Kidney (tissue), 14 donors: Measurements from ENCODE around the gene ASAP2. TPM values are rescaled to one million over a fixed set of nuclear protein-coding genes. Genes with fewer than 3 reads are reported as not detected.

Experiments used
- DNase-seq, 5 donors: peaks; one replicate each; pipeline ENCODE4 v3.0.0-alpha.2; 2013 to 2020
- FAIRE-seq: peaks from 2 replicates; lab custom pipeline; 2012; peaks lifted over from hg19 to GRCh38; lab: Jason Lieb, UNC
- H3K27ac ChIP-seq, 2 donors: one replicate each; pipeline ENCODE4 v1.7.0; 2013; ENCODE audit warnings: low read depth in 2 of 2, low read length in 2 of 2, inconsistent platforms in 1 of 2
- H3K27me3 ChIP-seq: one replicate; pipeline ENCODE4 v1.7.1; 2013; ENCODE audit warnings: low read length, inconsistent platforms; ENCODE audit not compliant: control insufficient read depth, insufficient read depth
- H3K36me3 ChIP-seq, 3 donors: one replicate each; pipeline versions ENCODE4 v1.7.0 to v1.7.1; 2013; ENCODE audit warnings: low read length in 3 of 3, control low read depth in 1 of 3, inconsistent platforms in 1 of 3; ENCODE audit not compliant: insufficient read depth in 3 of 3, control insufficient read depth in 2 of 3
- H3K4me1 ChIP-seq, 3 donors: one replicate each; pipeline versions ENCODE4 v1.7.0 to v1.7.1; 2013; ENCODE audit warnings: low read length in 3 of 3, inconsistent platforms in 1 of 3, low read depth in 1 of 3; ENCODE audit not compliant: control insufficient read depth in 2 of 3, insufficient read depth in 2 of 3
- H3K4me3 ChIP-seq, 3 donors: one replicate each; pipeline versions ENCODE4 v1.7.0 to v1.8.1; 2013; ENCODE audit warnings: low read length in 3 of 3, control low read depth in 1 of 3, inconsistent platforms in 1 of 3
- H3K9ac ChIP-seq, 3 donors: one replicate each; pipeline versions ENCODE4 v1.7.0 to v1.7.1; 2013; ENCODE audit warnings: low read length in 3 of 3, control low read depth in 1 of 3, inconsistent platforms in 1 of 3
- H3K9me3 ChIP-seq, 3 donors: one replicate each; pipeline versions ENCODE4 v1.7.0 to v1.7.1; 2013; ENCODE audit warnings: low read length in 3 of 3, control low read depth in 1 of 3, inconsistent platforms in 1 of 3; ENCODE audit not compliant: control insufficient read depth in 2 of 3, insufficient read depth in 1 of 3
- CTCF ChIP-seq: IDR thresholded peaks from 3 replicates; pipeline ENCODE4 v1.5.1; 2012; ENCODE audit warnings: mild to moderate bottlenecking, moderate library complexity, borderline replicate concordance; ENCODE audit not compliant: insufficient read depth; ENCODE audit errors: extremely low read depth
- intact Hi-C: fragments of 100-400 bp; cut with DNase I; formaldehyde crosslinking; loops from one replicate; pipeline ENCODE4 v1.11.1; 2022
- polyA plus RNA-seq: library from polyadenylated mRNA; stranded (reverse); fragments of 350-450 nt; fragmentation: Illumina TruSeq; extraction: RNeasy Lipid Tissue Mini Kit (QIAGEN cat#74804); gene quantifications from one replicate; pipeline ENCODE4 v1.2.3, GENCODE V29; 2014; ENCODE audit warnings: low read depth, low replicate concordance; ENCODE audit not compliant: insufficient read depth
- total RNA-seq: library from RNA; stranded (reverse); fragmentation: NEBNext Ultra II Directional; extraction: Animal tissue kit (Norgen Biotek cat#: 25700); gene quantifications from one replicate; pipeline ENCODE4 v1.2.1, GENCODE V29; 2021
- donor health status: control.
- donor health status: control.
- donor health status: control.
- donor health status: control.
- donor health status: control.
- donor health status: DM: yes; HTN: yes; CAD: no.
- donor health status: Normal renal cell carcinoma (clear cell type).

Gene ASAP2
- total and polyA plus RNA-seq, 2 donors from 2014 or later, result 26.2 to 54.8 TPM

- DNase-seq (no peak), FAIRE-seq (no peak)
- no peaks in the 10 kb centered on the region for H3K4me1 ChIP-seq
- no peaks in the 10 kb centered on the region for H3K27me3 ChIP-seq
- H3K9ac ChIP-seq, result no peak overlapping the region
- intact Hi-C loops, result no loop called here
- peaks cover 15 to 31% (median 18%) of the 10 kb centered on the region in 3 donors for H3K36me3 ChIP-seq
- H3K4me3 ChIP-seq, result no peak overlapping the region
- no peak overlapping the region for H3K27ac ChIP-seq
- H3K9me3 ChIP-seq, result no peaks in the 10 kb centered on the region
- TF ChIP-seq CTCF, result no peak
Measured at GRCh38 chr2:9434489-9434888, 227.9 kb downstream of the ASAP2 start.

- intact Hi-C loops, result no loop called here
- H3K27me3 ChIP-seq, result no peaks in the 10 kb centered on the region
- no peaks in the 10 kb centered on the region for H3K4me1 ChIP-seq
- no peak overlapping the region for H3K27ac ChIP-seq
- H3K4me3 ChIP-seq, result no peak overlapping the region
- FAIRE-seq (no peak), DNase-seq (no peak)
- no peak overlapping the region for H3K9ac ChIP-seq
- H3K9me3 ChIP-seq, result no peaks in the 10 kb centered on the region
- H3K36me3 ChIP-seq, result peaks cover 17 to 36% (median 18%) of the 10 kb centered on the region in 3 donors
- no peak for TF ChIP-seq CTCF
Measured at GRCh38 chr2:9439536-9439935, 232.9 kb downstream of the ASAP2 start.

- H3K4me1 ChIP-seq, result no peaks in the 10 kb centered on the region
- H3K27me3 ChIP-seq, result no peaks in the 10 kb centered on the region
- DNase-seq (no peak), FAIRE-seq (no peak)
- no peaks in the 10 kb centered on the region for H3K9me3 ChIP-seq
- intact Hi-C loops, result no loop called here
- no peak overlapping the region for H3K27ac ChIP-seq
- H3K9ac ChIP-seq, result no peak overlapping the region
- no peak overlapping the region for H3K4me3 ChIP-seq
- H3K36me3 ChIP-seq, result peaks cover 17 to 36% (median 20%) of the 10 kb centered on the region in 3 donors
- TF ChIP-seq CTCF, result no peak
Measured at GRCh38 chr2:9440058-9440727, 233.6 kb downstream of the ASAP2 start.

GRCh38 chr2:9441556-9441955 lies 234.9 kb downstream of the ASAP2 start:
- Histone ChIP-seq H3K9me3 (no peaks in the 10 kb centered on the region), H3K4me3 (no peak overlapping the region), H3K27ac (no peak overlapping the region), H3K9ac (no peak overlapping the region), H3K36me3 (peaks cover 17 to 42% (median 17%) of the 10 kb centered on the region in 3 donors), H3K27me3 (no peaks in the 10 kb centered on the region), H3K4me1 (no peaks in the 10 kb centered on the region)
- no peak for TF ChIP-seq CTCF
- intact Hi-C loops, result no loop called here
- DNase-seq, result no peak
- FAIRE-seq, result no peak
